Esophagus muscularis mucosa (tissue), 4 donors: ENCODE data around the gene ZSCAN16. TPM values are rescaled to one million over a fixed set of nuclear protein-coding genes. Genes with fewer than 3 reads are reported as not detected.

Source experiments
- total RNA-seq, 4 donors: library from RNA; depleted of rRNA; stranded (reverse); fragments of >200 nt; gene quantifications; one replicate each; pipeline versions ENCODE4 v1.1.0 to v1.2.1, GENCODE V29; 2016

ZSCAN16 gene
- total RNA-seq, 4 donors from 2014 or later = 2.9 to 7.4 (median 3.4) TPM

Other genes with a start within 250 kb of the ZSCAN16 start
- gene OR2B2, start 212.2 kb upstream of the ZSCAN16 start, total RNA-seq = not detected
- not detected for gene OR2B6, start 167.4 kb upstream of the ZSCAN16 start, total RNA-seq
- gene ZNF165, start 44.0 kb upstream of the ZSCAN16 start, total RNA-seq = 1 to 10 TPM in 1 of 4 donors, under 1 TPM in 3; 0.40 to 1.1 (median 0.66) TPM
- gene ZKSCAN8, start 17.3 kb downstream of the ZSCAN16 start, total RNA-seq = 10 to 100 TPM; 18.7 to 21.7 (median 20.8) TPM
- gene ZSCAN9, start 100.7 kb downstream of the ZSCAN16 start, total RNA-seq = 10 to 100 TPM; 11.4 to 15.4 (median 12.0) TPM
- gene ZKSCAN4, start 127.7 kb downstream of the ZSCAN16 start, total RNA-seq = 1 to 10 TPM; 1.7 to 5.4 (median 4.4) TPM
- gene NKAPL, start 134.7 kb downstream of the ZSCAN16 start, total RNA-seq = 1 to 10 TPM; 2.8 to 6.7 (median 4.7) TPM
- gene ZSCAN26, start 142.5 kb downstream of the ZSCAN16 start, total RNA-seq = 10 to 100 TPM; 15.1 to 28.2 (median 24.1) TPM
- gene PGBD1, start 157.0 kb downstream of the ZSCAN16 start, total RNA-seq = 1 to 10 TPM; 5.8 to 8.7 (median 7.1) TPM
- gene ZSCAN31, start 211.5 kb downstream of the ZSCAN16 start, total RNA-seq = 10 to 100 TPM; 13.1 to 39.1 (median 24.1) TPM
- 10 to 100 TPM in 1 of 4 donors, 1 to 10 TPM in 3; 2.8 to 10.4 (median 6.4) TPM for gene ZKSCAN3, start 225.3 kb downstream of the ZSCAN16 start, total RNA-seq